Right renal cortex interstitium (tissue), 3 donors: ENCODE results near the gene OVOL1. TPM values are rescaled to one million over a fixed set of nuclear protein-coding genes. Genes with fewer than 3 reads are reported as not detected.

ENCODE experiments used
- DNase-seq, 3 donors: peaks; one replicate each; pipeline ENCODE4 v3.0.0-alpha.2; 2013; ENCODE audit warnings: low read depth in 3 of 3, low spot score in 2 of 3
- polyA plus RNA-seq, 3 donors: library from polyadenylated mRNA; unstranded; fragments of 120-200 nt; gene quantifications; one replicate each; pipeline ENCODE4 v1.2.1, GENCODE V29; 2013; ENCODE audit not compliant: insufficient read length in 3 of 3

The OVOL1 gene
- polyA plus RNA-seq, 3 donors: 9.3 to 12.8 (median 12.6) TPM

DNA sequence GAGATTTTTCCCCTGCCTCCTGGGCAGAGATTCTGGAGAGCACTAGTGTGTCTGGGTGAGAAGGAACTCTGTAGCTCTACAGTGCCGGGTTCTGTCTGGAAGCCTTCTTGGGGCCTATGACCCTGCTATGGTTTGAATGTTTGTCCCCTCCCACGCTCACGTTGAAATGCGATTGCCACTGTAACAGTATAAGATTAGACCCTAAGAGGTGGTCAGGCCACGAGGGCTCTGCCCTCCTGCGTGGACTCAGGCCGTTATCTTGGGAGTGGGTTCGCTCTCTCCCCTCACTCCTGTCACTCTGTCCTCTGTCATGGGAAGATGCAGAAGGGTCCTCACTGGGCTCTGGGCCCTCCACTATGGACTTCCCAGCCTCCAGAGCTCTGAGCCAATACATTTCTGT is 9.6 kb upstream of the OVOL1 start:
- no peak for DNase-seq

DNA sequence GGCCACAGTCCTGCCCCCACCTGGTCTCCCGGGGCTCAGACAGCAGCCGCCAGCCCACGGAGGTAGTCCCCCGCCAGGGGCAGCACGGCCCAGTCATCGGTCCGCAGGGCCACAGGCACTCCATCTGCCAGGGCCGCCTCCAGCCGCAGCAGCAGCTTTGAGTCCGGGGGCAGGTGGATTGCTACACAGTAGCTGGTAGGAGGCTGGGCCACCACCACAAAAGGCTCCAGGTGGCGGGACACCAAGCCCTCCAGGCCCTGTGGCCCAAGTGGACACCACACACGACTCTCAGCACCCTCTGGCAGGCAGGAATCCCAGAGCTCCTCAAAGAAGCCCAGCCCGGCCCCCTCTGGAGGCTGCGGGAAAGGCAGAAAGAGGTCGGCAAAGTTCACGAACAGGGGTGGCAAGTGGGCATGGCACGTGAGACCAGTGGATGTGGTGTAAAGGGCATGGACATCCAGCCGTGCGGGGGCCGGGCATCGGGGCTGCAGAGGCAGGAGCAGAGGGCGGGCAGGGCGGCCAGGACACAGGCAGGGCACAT is 9.0 kb upstream of the OVOL1 start:
- no peak for DNase-seq

DNA sequence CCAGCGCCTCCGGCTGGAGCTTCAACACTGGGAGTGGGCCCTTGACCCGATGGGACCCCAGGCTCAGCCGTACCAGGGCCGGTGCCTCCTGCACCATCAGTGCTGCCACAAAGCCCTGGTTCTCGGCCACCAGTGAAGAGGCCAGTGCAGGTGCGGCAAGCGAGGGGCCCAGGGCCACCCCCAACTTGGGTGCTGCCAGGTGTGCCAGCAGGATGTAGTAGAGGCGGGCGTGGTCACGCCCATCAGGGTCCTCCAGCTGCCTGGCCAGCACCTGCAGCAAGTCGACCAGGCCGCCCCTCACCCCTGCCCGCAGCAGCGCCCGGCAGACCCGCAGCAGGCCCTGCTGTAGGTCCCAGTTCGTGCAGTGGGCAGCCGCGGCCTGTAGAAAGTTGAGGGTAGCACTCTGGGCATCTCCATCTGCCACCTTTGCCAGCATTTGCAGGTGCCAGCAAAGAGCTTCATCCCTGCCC is 8.4 kb upstream of the OVOL1 start:
- DNase-seq: no peak

DNA sequence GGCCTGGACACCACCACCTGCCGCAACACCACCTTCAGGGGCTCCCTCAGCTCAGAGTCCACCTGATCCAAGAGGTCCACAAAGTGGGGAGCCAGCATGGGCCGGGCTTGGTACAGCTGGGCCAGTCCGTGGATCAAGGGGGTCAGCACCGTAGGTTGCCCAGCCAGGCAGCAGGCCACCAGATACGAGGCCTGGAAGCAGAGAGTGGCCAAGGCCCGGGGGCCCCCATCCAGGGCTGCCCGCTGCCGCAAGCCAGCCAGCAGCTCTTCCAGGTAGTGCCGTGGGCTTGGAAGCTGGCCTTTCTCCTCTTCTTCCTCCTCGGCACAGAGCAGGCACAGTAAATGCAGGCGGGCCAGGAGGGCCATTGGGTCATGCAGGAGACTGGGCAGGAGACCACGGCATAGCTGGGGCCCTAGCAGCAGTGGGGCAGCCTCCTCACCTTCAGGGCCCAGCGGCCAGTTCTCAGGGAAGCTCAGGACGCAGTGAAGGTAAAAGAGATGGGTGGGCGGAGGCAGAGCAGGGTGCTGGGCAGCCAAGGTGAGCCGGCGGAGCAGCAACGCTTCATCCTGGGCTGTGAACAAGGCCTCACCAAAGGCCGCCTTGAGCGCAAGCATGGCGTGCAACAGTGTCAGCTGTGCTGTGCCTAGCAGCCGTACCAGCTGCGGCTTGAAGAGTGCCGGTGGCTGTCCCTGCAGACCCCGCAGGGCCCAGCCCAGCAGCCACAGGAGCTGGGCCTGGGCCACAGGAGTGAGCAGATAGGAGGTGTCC is 7.8 kb upstream of the OVOL1 start:
- DNase-seq: no peak

DNA sequence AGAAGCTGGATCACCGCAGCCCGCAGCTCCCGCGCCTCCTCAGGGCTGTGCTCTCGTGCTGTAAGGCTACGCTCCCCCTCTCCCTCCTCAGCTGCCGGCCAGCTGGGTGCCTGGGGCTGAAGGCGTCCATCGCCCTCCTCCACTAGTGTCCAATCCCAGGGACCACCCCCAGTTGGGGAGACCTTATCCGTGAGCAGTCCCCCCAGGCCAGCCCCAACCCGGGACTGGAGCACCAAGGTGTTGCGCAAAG is 7.3 kb upstream of the OVOL1 start:
- DNase-seq: no peak

DNA sequence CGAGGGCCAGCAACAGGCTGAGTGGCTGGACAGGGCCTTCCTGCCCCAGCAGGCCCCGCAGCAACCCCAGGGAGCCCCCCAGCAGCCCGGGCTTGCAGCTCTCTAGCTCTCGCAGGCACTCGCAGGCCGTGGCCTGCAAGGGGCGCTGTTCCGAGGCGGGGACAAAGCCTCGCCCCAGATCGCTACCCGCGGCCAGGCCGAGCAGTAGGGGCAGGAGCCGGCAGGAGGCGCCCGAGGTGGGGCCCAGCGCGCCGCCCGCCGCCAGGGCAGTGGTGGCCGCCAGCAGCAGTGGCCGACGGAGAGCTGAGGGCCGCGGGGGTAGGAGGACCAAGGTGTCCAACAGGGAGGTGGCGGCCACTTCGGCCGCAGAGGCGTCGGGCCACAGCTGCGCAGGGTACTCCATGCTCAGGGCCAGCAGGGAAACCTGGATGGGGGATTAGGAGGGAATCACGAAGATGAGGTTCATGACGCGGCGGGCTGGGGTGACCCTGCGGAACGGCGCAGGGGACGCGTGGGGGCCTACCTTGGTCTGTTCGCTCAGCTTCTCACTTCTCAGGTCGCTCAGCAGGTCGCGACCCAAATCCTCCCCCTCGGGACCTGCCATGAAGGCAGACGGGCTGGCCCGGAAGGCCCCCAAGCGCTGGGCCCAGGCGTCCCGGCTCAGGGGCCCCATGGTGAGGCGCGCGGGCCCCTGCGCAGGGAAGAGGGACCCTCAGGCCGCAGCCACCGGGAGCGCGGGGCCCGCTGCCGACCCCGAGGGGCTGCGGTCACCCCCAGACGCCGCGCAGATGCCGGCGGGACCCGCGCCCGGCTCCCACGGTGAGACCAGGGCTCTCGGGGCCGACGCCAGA is 6.7 kb upstream of the OVOL1 start:
- no peak for DNase-seq

DNA sequence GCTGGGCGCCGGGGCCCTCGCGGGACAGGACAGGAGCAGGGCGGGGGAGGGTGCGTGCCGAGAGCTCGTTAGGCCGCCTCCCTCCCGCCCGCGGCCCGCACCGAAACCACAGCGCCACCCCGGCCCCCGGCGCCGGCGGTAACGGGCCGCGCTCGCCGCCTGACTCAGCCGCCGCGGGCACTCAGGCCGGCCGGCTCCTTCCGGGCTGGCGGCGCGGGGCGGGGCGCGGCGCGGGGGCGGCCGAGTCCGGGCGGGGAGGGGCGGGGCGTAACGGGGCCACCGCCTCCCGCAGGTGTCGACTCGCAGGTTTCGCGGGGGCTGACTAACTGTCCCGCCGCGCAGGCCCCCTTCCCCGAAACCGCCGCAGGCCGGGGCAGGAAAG is 6.1 kb upstream of the OVOL1 start, which contains the start of gene AP5B1:
TSS of gene AP5B1 (minus strand) at position 207 of the 382 bp plus-strand sequence. CDS start 385 bp downstream, outside the sequence.
- no peak for DNase-seq

DNA sequence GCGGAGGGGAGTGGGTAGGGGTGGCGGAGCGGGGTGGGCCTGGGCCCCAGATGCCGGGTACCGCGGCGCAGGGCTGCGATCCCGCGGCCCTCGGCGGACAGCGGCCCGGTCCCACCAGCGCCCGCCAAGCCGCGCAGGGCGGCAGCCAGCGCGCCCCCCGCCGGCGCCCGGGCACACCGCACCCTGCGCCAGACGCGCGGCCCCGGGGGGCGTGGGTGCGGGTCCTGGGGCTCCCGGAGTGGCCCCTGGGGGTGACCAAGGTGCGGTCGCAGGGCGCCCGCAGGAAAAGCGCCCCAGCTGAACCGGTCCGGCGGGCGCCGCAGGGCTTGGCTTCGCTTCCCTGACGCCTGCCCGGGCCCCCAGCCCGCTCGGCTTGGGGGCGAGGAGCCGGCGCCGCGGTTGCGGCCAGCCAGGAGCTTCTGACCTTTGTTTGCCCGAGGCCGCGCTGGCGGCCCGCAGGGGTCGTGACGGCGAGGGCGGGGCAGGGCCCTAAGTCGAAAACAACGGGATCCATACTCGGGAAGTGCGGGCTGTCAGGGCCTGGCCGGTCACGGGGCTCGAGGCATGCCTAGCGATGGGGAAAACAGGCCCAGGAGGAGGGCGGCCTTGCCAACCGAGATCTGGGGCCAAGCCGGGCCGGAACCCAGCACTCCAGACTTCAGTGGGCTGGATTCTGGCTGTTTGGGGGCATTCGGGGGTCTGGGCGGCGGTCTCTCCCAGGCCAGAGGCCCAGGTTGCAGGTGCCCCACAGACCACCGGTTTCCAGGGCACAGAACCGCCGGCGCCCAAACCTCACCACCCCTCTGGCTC is 5.5 kb upstream of the OVOL1 start:
- no peak for DNase-seq

DNA sequence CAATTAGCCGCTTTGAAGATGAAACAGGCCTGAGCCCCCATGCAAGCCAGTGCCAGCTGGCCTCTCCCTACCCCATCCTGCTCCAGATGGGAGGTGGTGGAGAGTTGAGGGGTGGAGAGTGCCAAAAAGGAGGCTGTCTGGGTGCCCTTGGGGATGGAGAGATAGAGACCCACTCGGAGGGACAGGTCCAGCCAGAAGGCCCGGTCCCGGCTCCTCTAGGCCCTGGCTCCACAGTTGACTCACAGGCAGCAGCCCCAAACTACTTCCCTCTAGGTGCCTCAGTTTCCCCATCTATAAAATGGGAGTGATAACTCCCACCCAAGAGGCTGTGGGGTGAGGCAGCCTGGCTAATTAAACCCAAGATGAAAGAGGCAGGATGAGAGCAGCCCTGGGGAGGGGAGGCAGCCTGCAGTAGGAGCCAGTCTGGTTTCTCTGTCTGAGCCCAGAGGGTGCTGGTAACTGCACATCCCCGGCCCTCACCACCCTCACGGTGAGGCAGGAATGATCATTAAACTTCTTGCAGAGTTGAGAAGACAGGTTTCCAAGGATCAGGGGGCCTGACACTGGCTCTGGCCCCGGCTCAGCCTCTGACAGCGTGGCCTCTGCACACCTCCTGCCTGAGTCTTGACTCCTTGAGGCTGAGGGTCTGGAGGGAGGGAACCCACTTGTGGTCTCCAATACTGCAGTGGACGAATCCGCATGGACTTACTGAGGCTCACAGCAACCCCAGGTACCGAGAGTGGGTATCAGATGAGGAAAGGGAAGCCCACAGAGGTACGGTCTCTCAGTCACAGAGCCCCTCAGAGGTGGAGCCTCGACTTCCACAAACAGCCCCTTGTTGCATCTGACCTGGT is 4.7 kb upstream of the OVOL1 start:
- no peak for DNase-seq

DNA sequence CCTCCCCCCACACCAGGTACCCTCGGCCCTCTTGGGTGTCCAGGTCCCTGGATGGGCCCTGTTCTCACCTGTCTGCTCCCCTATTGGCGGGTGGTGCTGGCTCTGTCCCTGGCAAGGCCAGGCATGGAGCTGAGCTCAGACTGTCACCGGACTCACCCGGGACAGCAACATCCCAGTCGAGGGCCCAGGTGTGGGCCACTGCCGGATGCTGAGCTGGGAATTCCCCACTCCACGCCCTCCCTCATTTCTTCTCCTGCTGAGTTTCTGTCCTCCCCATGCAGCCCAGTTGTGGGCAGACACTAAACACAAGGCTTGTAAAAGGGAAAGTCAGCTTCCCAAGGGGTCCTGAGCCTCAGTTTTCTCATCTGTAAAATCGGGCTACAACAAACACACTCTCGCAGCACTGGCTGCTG is 4.0 kb upstream of the OVOL1 start:
- no peak for DNase-seq

DNA sequence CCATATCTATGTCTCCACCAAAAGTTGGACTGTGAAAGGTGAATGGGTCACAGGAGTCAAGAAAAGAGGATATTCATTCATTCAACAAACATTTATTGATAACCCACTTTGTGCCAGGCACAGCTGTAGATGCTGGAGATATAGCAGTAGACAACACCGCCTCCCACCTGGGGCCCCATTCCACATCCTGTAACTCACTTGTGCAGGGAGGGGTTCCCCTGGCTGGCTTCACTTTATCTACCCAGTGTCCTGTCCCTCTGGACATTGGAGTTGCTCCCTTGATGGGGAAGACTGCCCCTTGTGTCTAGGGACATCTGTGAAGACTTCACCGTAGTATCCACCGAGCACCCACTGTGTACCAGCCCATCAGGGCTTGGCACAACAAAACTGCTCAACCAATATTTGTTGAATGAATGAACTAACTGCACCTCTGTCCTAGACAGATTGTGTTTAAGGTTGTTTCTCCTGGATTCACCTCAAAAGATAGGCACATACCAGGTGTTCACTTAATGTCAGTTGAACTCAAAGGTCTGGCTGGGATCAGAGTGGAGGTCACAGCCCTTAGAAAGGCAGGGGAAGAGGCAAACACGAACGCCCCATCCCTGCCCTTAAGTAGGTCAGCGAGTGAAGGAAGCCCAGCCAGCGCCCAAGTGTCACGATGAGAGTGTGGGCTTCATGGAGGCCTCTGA is 1.4 kb upstream of the OVOL1 start:
- DNase-seq: no peak

DNA sequence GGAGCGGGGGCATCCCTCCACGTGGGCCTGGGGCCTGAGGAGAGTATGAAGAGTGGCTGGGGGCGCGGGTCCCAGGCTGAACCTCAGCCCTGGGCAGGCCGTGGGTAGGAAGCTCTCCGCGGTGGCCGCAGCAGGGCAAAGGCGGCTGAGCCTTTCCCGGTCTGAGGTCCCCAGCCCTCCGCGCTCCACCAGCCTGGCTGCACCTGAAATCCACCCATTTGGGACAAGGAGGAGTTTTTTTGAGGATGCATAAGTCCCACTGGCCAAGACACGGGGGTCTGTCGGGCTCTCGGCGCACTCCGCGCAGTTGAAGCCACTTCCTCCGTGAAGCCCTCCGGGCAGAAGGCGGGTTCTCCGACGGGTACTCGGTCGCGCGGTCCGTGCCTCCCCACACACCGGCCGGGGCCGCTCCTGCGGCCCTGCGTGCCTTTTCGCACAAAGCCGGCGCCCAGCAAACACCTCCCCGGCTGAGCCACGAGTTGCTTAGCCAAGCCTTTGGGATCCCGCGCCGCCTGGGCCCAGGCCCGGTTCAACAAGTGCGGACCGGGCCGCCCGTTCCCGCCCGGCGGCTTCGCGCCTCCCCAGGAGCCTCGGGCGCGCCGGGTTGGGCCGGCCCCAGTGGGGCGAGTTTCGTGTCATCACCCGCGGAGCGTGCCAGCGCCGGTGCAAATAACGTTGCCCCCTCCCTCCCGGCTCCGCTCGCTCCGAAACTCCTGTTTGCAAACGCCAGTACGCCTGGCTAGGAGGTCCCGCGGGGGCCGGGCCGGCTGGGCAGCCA is 666 bp upstream of the OVOL1 start:
- DNase-seq: no peak

DNA sequence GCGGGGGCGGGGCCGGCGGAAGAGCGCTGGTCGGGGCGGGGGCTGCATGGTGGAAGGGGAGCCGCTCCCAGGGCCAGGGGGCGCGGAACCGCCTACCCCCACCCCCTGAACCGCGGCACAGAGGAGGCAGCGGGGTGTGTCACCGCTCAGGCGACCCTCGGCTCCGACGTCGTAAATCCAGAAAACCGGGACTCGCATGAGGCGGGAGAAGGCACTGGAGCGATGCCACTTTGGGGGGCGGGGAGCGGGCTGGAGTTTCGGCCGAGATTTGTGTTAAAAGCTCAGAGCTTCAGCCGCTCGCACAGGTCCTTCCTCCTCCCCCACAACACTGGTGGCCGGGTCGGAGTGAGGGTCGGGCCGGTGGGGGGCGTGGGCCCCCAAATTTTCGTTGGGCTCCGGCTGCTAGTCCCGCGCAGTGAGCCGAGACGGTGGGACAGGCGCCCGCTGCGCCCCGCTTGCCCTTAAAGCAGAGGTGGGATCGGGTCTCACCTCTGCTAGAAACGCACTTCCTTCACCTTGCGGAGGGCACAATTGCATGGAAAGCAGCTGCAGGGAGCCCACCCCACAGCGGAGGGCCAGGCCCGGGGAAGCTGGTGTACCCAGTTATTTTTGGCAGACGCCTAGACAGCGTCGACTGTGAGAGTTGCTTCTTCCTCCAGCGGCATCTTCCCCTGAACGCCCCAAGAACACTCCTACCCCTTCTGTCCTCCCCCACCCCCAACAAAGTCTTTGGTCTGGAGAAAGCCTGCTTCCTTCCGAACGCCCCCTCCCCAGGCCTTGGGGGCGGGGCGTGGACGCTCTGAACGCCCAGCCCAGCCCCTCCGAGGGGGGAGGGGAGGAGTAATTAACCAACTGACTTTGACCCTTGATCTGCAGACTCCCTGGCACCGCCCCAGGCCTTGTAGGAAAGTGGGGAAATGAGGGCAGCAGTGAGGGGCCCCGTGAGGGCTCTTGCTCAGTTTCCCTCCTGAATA is 1.1 kb downstream of the OVOL1 start:
- no peak for DNase-seq

DNA sequence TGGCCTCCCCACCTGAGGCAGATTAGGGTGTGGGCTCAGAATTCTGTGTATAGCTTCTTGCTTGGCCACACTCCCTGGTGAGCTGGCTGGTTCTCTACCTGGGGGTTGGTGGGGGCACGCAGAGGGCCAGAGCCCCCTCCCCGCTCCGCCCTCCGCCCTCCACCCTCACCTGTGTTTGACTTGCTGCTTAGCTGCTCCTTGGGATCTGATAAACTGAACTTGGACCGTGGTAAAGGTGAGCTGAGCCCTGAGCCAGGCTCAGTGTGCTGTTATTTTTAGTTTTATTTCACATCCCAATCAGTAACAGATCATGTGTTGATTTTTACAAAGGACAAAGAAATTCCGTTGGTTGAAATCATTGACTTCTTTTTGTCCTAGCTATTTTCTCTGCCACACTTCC is 2.0 kb downstream of the OVOL1 start:
- no peak for DNase-seq

DNA sequence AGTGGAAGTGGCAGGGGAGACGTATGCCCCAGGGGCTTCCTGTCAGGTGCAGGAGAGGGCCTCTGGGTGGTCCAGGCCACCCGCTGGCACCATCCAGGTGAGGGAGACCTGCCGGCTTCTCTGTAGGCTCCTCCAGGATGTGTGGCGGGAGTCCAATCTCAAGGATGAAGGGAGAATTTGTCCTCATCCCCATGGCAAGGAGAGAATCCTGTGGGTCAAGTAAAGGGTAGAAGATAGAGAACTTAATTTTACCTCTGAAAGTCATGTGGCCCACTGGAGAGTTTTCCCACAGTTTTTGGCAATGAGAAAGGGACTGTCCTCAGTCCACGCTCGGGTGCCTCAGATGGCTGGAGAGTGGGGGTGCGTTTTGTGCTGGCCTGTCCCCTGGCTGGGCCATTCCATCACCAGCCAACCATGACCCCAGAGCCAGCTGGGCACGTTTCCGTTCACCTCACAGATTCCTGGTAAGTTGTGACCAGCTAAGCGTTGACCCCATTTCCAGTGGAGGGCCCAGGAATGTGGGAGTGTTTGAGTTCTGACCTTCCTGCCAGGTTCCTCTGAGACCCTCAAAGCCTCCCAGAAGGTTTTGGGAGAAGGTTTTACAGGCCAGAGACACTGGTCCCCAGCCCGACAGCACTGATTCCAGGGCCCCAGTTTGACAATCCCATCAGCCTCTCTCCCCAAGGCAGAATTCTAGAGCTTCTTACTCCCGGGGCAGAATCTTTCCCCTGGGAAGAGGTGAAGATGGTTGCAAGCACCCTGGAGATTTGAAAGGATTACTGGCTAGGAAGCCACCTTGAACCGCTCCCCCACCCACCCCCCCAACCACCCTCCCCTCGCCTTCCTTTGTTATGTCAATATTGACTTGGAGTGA is 2.6 kb downstream of the OVOL1 start:
- DNase-seq: no peak

DNA sequence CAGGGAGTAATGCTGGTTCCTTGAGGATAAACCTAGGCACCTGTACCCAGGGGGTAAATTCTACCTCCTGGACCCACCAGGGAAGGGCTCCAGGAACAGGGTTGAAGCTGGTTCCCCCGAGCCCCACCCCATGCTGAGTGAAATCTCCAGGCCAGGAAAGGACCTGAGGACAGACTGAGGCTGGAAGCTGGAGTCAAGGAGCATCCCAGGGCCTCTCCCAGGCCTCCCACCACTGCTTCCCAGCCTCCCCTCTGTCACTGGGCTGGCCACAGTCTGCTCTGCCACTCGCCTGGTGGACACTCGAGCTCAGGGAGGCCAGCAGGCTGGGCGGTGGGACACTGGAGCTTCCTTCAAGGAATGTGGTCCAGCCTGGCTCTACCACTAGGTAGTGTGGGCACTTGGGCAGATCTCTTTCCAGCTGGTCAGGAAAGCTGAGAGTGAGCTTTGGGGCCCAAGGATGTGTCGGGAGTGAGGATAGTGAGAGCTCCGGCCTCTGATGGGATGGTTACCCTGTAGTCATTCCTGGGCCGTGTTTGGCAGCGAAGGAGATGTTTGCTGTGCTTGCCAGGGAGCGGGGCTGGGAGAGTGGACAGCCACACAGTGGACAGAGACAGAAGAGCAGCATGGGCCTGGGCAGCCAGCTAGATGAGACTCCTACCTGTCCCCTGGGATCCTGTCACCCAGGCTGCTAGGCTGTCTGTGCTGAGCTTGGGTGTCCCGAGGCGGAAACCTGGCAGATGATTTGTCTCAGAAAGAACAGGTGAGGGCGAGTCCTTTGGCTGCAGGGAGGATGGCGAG is 3.4 kb downstream of the OVOL1 start:
- DNase-seq: no peak
